Lung (tissue), 12 donors: ENCODE data around the gene BRD9. TPM values are rescaled to one million over a fixed set of nuclear protein-coding genes. Genes with fewer than 3 reads are reported as not detected.

Experiments
- ATAC-seq: fragments of 200-7000 bp; cut with Tn5 transposase; one replicate; pipeline ENCODE4 v1.9.1; 2020; ENCODE audit warnings: moderate number of reproducible peaks; ENCODE audit not compliant: insufficient read depth, low FRiP score
- DNase-seq, 3 donors: peaks; one replicate each; pipeline ENCODE4 v3.0.0-alpha.2; 2013 to 2017
- H3K27ac ChIP-seq, 2 donors: one replicate each; pipeline ENCODE4 v1.5.1; 2013; ENCODE audit warnings: mild to moderate bottlenecking in 2 of 2, moderate library complexity in 2 of 2, control low read depth in 1 of 2, inconsistent platforms in 1 of 2, low read depth in 1 of 2, low read length in 1 of 2
- H3K27me3 ChIP-seq, 3 donors: one replicate each; pipeline ENCODE4 v1.5.1; 2013; ENCODE audit warnings: low read length in 2 of 3; ENCODE audit not compliant: control insufficient read depth in 3 of 3, insufficient read depth in 3 of 3
- H3K36me3 ChIP-seq, 4 donors: one replicate each; pipeline ENCODE4 v1.5.1; 2013; ENCODE audit warnings: low read length in 4 of 4, mild to moderate bottlenecking in 1 of 4, moderate library complexity in 1 of 4; ENCODE audit not compliant: control insufficient read depth in 4 of 4, insufficient read depth in 4 of 4
- H3K4me1 ChIP-seq, 5 donors: one replicate each; pipeline ENCODE4 v1.5.1; 2013; ENCODE audit warnings: low read length in 5 of 5, mild to moderate bottlenecking in 2 of 5, moderate library complexity in 1 of 5; ENCODE audit not compliant: control insufficient read depth in 5 of 5, insufficient read depth in 5 of 5
- H3K4me3 ChIP-seq: one replicate; pipeline ENCODE4 v1.5.1; 2013; ENCODE audit warnings: mild to moderate bottlenecking, control low read depth, moderate library complexity
- H3K9ac ChIP-seq, 2 donors: one replicate each; pipeline ENCODE4 v1.5.1; 2013; ENCODE audit warnings: low read length in 2 of 2, control low read depth in 1 of 2; ENCODE audit not compliant: insufficient read depth in 1 of 2
- H3K9me3 ChIP-seq, 4 donors: one replicate each; pipeline ENCODE4 v1.5.1; 2013; ENCODE audit warnings: low read length in 3 of 4, mild to moderate bottlenecking in 1 of 4, moderate library complexity in 1 of 4; ENCODE audit not compliant: control insufficient read depth in 4 of 4, insufficient read depth in 3 of 4
- WGBS, 2 donors: extraction: QIAGEN DNeasy Blood & Tissue Kit; methylation state at CpG; one replicate each; pipeline ENCODE4 v1.1.7; 2013; 5-methylcytosine and 5-hydroxymethylcytosine counted together
- polyA plus RNA-seq, 2 donors: library from polyadenylated mRNA; stranded (reverse); fragments of 200-250 nt; gene quantifications; one replicate each; pipeline ENCODE4 v1.2.1, GENCODE V29; 2013
- total RNA-seq, 2 donors: library from RNA; depleted of rRNA in 1 of 2; stranded (reverse); fragments of >200 nt in 1 of 2; gene quantifications; one replicate each; pipeline ENCODE4 v1.2.1, GENCODE V29; 2014 to 2021
- TF ChIP-seq, protein P1 (sequence below): IDR thresholded peaks from 2 replicates; pipeline ENCODE4 v1.5.1; 2012; ENCODE audit warnings: mild to moderate bottlenecking; ENCODE audit errors: control extremely low read depth, extremely low read depth
- donor health status: control.
- donor health status: control.
- donor health status: Bipolar disorder and iron deficiency.
- donor health status: healthy.
- donor health status: DM: yes; HTN: yes; CAD: no.

The BRD9 gene
- total and polyA plus RNA-seq, 4 donors: 24.3 to 69.7 (median 37.3) TPM

DNA sequence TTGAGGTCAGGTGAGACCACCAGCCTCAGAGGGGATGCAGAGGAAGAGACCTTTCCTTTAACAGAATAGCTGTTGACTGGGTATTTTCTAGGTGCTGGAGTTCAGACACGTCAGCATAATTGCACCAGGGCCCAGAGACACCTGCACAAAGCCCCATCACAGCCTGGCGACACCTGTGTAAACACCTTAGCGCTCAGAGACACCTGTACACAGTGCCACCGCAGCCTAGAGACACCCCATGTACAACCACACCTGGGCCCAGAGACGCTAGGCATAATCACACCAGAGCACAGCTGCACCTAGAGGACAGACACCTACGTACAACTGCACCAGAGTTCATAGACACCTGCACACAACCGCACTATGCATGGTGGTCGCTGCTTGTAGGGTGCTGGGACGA, 1.1 kb upstream of the BRD9 start:
- TF ChIP-seq, protein P1, sequence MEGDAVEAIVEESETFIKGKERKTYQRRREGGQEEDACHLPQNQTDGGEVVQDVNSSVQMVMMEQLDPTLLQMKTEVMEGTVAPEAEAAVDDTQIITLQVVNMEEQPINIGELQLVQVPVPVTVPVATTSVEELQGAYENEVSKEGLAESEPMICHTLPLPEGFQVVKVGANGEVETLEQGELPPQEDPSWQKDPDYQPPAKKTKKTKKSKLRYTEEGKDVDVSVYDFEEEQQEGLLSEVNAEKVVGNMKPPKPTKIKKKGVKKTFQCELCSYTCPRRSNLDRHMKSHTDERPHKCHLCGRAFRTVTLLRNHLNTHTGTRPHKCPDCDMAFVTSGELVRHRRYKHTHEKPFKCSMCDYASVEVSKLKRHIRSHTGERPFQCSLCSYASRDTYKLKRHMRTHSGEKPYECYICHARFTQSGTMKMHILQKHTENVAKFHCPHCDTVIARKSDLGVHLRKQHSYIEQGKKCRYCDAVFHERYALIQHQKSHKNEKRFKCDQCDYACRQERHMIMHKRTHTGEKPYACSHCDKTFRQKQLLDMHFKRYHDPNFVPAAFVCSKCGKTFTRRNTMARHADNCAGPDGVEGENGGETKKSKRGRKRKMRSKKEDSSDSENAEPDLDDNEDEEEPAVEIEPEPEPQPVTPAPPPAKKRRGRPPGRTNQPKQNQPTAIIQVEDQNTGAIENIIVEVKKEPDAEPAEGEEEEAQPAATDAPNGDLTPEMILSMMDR: no peak
- DNase-seq (no peak), ATAC-seq (no peak)
- Histone ChIP-seq H3K4me3 (no peak overlapping the region), H3K4me1 (peaks cover 0 to 21% (median 10%) of the 10 kb centered on the region in 5 donors), H3K9ac (no peak overlapping the region), H3K27me3 (no peaks in the 10 kb centered on the region), H3K27ac (no peak overlapping the region), H3K9me3 (no peaks in the 10 kb centered on the region), H3K36me3 (peaks cover 5 to 19% (median 16%) of the 10 kb centered on the region in 4 donors)
- WGBS, 2 donors: 88 to 90% methylated on average over 9 of the region's 9 CpGs

DNA sequence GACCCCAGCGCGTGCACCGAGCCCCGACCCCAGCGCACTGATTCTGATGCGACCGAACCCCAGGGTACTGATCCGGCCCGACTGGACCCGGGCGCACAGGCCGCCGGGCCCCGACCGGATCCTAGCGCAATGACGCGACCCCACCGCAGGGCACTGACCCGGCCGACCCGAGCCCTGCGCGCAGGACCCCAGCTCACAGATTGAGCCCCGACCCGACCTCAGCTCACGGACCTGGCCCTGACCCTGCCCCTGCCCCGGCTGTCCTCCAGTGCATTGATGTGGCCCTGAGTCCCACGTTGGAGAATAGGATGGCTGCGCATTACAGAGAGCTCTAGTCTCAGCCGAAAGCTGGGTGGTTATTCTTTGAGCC, 521 bp upstream of the BRD9 start:
- no peak overlapping the region for H3K9ac ChIP-seq
- no peak overlapping the region for H3K27ac ChIP-seq
- DNase-seq (no peak), ATAC-seq (no peak)
- TF ChIP-seq, protein P1: no peak
- H3K9me3 ChIP-seq: no peaks in the 10 kb centered on the region
- peaks cover 10 to 24% (median 20%) of the 10 kb centered on the region in 4 donors for H3K36me3 ChIP-seq
- peaks cover 0 to 21% (median 10%) of the 10 kb centered on the region in 5 donors for H3K4me1 ChIP-seq
- no peaks in the 10 kb centered on the region for H3K27me3 ChIP-seq
- WGBS, 2 donors: 2% methylated on average over 29 to 31 of the region's 31 CpGs
- peak overlapping the region; percentile 84 for H3K4me3 ChIP-seq

DNA sequence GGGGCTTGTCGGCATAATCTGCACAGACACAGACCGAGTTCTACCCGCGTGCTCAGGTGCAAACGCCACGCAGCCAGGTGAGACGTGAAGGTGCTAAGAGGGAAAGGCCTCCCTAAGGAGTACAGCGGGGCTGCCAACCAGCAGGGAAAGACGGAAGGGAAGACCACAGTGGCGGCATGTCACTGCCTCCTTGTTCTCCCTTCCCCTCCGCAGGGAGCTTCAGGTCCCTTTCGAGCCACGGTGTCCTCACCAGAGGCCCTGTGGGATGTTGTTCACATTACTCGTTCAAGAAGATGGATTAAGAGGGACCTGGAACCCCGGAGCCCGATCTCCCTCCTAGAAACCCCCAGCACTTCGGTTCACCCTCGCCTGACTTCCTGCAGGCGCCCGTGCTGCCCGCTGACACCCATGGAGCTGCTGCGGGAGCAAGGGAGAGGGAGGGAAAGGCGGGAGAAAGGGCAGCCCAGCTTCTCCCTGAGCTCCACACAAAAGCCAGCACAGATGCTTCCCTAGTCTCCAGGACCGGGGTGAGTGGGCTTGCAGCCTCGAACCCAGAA, 686 bp downstream of the BRD9 start:
- H3K27ac ChIP-seq: peak overlapping the region; percentile 89 to 95
- ATAC-seq (peak; percentile 1), DNase-seq (no peak)
- H3K36me3 ChIP-seq: peaks cover 14 to 36% (median 28%) of the 10 kb centered on the region in 4 donors
- peak overlapping the region; percentile 84 for H3K4me3 ChIP-seq
- H3K9me3 ChIP-seq: no peaks in the 10 kb centered on the region
- peaks cover 0 to 21% (median 10%) of the 10 kb centered on the region in 5 donors for H3K4me1 ChIP-seq
- peak overlapping the region; percentile 63 to 73 for H3K9ac ChIP-seq
- 14 to 16% methylated on average over 25 of the region's 25 CpGs for WGBS, 2 donors
- H3K27me3 ChIP-seq: no peaks in the 10 kb centered on the region
- TF ChIP-seq, protein P1: no peak
